NCI-H460 (cell line): Measurements from ENCODE around the gene TTC7B. TPM values are rescaled to one million over a fixed set of nuclear protein-coding genes. Genes with fewer than 3 reads are reported as not detected.
A peak's percentile ranks its signal among the peaks of the same experiment; 100 is the strongest.
"Not testable (repeated sequence)": the region's sequence is repeated elsewhere in the genome, so short reads cannot be mapped to it uniquely, and the experiment has no call there.

ENCODE experiments used
- DNase-seq: peaks from one replicate; pipeline ENCODE4 v3.0.0-alpha.2; 2016; ENCODE audit warnings: low read depth; ENCODE audit errors: extremely low read depth
- total RNA-seq: library from RNA; depleted of rRNA; stranded (reverse); fragments of >200 nt; shearing (Covaris generic); gene quantifications from 2 replicates; pipeline ENCODE4 v1.2.3, GENCODE V29; 2014

Gene TTC7B
- total RNA-seq, 1 experiment from 2014 or later: 40.9 TPM

- DNase-seq: no peak
Observed at GRCh38 chr14:90836692-90837063, 20.4 kb upstream of the TTC7B start.

DNA sequence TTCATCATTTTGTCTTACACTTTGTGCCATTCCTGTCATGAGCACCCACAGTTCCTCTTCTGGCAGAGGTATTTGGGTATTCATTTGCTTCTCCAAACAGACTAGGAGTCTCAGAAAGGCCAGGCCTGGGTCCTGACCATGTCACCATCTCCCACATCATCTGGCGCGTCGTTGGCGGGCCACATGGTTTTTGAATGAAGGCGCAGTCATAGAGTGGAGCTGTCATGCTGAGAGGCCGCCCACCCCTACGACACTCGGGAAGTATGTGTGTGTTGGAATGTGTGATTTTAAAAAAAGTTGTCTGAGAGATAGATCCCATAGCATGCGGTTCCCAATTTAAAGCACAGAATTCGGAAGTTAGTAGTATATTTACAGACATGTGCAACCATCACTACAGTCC, 15.6 kb upstream of the TTC7B start:
- no peak for DNase-seq

DNA sequence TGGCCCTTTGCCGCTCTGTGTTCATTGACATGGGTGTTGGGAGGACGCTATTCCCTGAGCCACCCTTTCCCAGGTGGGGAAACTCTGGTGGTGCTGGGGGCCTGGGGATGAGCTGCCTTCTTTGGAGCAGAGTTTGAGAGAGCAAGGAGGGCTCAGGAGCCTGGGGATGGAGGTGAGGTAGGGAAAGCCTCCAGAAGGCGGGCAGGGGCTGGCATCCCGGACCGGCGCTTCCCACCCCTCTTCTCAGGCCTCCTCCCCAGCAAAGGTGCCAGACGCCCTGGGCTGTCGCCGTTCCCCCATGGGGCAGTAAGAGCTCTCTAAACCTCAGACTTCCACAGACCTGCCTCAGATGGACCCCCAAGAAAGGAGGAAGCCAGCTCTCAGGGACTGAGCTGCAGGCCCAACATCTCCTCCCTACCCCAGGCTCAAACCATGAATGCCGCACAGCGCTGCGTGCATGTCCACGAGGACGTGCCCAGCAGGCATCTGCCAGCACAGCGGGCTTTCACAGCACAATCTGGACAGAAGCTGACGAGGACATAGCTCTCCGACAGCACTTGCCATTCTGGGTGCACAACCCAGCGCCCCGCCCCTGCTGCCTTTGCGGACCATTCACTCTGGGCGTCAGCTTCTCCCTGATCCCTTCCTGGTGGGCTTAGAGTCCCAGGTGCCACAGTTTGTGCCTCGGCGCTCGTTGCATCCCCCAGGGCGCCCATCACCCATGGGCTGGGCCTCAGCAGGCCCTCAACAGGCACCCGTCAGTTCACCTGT, 14.9 kb upstream of the TTC7B start:
- DNase-seq: no peak

DNA sequence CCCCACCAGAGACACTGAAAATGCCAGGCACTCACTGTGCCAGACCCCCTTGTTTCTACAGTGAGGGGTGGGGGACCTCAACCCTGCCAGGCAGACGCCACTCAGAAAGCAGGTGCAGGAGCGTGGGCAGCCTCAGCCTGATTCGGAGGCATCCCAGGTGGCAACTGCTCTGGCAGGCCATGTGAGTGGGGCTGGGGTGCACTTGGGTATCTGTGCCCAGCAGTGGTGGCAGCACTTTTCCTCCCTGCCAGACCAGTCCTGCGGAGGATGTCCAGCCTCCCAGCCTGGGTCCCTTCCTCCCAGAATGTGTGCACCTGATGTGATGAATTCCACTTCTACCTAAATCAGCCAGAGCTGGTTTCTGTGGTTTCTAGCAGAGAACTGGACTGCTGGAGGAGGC, 13.4 kb upstream of the TTC7B start:
- no peak for DNase-seq

DNA sequence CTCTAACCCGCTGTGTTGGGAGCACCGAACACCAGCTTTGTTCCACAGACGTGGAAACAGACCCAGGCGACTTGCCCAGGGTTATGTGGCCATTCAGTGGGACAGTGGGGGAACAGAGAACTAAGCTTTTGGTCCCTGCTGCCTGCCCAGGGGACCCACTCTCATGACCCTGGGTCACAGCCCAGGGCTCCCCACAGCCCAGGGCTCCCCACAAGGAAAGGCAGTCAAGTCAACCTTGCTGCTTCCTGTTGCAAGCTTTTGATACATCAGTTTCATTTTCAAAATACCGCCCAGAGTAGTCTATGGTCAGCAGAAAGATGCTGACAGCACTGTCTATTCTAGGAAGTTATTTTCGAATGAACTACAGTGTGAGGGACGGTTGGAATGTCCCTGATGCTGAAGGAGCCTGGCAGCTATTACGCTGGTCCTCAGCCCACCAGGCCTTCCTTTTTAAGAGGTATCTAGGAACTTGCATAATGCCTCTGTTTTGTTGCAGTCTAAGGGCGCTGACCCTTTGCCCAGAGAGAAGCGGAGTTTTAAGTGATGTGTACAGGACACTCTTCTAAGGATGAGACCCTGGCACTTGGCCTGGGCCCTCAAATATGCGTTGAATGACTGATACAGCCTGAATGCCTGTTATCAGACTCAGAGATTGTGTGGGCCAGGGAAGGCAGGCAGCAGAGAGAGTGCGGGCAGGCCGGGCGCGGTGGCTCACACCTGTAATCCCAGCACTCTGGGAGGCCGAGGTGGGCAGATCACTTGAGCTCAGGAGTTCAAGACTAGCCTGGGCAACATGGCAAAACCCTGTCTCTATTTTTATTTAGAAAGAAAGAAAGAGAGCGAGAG, 12.6 kb upstream of the TTC7B start:
- DNase-seq: no peak

- DNase-seq: peak; percentile 88
Observed at GRCh38 chr14:90827919-90828610, 11.8 kb upstream of the TTC7B start.

DNA sequence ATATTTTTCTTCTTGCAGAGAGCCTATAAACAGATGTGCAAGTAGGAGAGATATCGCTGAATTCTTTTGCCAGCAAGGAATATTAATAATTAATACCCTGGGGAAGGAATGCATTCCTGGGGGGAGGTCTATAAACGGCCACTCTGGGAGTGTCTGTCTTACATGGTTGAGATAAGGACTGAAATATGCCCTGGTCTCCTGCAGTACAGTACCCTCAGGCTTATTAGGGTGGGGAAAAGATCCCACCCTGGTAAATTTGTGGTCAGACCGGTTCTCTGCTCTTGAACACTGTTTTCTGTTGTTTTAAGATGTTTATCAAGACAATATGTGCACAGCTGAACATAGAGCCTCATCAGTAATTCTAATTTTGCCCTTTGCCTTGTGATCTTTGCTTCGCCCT, 7.3 kb upstream of the TTC7B start:
- not testable (repeated sequence) for DNase-seq

GRCh38 chr14:90820958-90821357, 4.7 kb upstream of the TTC7B start:
- DNase-seq: no peak

DNA sequence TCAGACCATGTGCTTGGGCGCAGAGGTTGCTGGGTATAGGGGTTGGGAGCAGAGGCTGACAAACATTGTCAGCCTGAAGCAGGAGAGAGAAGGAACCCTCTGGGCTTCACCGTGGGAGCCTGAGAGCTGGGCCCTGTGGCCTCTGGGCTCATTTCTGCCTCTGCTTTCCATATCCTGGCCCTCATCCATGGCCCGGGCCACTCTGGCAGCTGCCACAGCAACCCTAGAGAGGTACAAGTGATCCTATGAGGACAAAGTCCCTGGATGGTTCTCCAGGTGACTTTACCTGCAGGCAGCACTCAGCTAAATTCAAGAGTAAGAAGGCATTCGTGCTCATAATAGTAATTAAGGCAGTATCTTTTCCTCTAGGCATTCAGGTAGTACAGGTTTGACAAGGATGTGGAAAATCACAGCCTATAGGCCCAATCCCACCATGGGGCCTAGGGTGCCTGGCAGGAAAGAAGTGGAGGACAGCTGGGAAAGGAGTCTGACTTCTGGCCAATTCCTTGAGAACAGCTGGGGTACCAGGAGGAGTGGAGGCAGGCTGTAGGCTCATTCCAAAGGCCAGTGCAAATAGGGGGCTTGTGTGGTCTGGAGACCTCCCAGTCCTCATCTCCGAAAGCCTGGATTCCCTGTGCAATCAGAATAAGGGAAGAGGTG, 3.6 kb upstream of the TTC7B start:
- no peak for DNase-seq

DNA sequence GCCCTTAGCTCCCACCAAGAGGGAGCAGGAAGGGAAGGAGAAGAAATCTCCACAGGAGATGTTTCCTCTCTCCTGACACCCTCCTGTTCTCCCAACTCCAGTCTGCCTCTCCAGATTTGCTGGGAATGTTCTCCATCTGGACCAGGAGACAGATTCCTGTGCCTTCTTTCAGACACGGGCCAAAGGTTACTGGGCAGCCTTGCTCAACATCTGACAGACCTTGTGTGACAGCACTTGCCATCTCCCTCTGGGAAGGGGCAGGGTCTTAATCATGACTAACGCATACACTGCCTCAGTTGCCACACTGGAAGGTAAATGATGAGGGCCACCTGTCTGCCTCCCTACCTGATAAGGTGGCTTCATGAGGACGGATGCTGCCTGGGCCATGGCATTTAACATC, 2.5 kb upstream of the TTC7B start:
- no peak for DNase-seq

- no peak for DNase-seq
Observed at GRCh38 chr14:90816681-90817436, 629 bp upstream of the TTC7B start.

GRCh38 chr14:90815572-90815821, 733 bp downstream of the TTC7B start:
- no peak for DNase-seq

DNA sequence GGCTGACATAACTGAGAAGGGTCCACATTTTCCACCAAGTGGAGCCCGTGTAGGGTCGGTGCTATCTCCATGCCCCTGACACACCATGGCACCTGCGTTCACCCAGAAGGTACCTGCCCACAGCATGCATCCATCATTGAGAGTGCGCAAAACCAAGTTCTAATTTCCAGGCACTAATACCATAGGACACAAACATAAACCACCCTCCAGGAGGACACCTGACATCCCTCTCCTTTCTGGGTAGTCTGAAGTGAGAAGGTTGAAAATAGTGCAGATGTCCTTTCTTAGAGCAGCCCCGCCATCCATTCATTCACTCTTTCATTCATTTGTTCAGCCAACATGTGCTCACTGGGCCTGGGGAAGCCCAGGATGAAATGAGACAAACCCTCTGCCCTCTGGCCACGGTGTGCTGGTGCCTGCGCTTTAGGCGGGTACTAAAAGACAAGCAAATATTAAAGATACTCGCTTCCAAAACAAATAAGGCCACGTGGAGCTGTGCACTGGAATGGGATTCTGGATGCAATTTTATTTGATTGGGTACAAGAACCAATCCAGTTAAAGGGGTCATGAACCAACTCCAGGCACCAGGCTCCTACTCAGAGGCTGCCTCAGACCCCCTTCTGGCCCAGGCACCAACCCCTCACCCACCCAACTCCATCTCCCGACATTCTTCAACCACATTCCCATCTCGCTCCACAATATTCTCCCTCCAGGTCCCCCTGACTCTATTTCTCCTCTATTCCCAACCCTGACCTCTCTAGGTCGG, 1.2 kb downstream of the TTC7B start:
- no peak for DNase-seq

DNA sequence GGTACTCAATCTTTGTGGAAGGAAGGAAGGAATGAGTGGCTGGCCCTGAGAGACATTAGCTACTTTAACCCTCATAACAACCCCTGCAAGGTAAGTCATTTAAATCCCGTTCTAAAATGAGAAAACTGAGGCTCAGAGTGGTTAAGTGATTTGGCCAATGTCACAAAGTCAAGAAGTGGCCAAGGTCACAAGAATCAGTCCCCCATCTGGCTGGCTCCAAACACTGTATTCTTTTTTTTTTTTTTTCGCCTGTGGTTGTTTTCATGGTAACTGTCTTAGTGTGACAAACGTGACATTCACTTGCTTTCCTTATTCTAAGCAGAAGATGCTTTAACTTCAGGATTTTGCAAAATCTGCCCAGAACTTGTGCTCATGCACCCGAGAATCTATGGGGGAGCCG, 2.8 kb downstream of the TTC7B start:
- no peak for DNase-seq

- no peak for DNase-seq
Observed at GRCh38 chr14:90812109-90812508, 4.1 kb downstream of the TTC7B start.

GRCh38 chr14:90811641-90812040, 4.6 kb downstream of the TTC7B start:
- DNase-seq: no peak

- DNase-seq: no peak
Observed at GRCh38 chr14:90810806-90811205, 5.4 kb downstream of the TTC7B start.

DNA sequence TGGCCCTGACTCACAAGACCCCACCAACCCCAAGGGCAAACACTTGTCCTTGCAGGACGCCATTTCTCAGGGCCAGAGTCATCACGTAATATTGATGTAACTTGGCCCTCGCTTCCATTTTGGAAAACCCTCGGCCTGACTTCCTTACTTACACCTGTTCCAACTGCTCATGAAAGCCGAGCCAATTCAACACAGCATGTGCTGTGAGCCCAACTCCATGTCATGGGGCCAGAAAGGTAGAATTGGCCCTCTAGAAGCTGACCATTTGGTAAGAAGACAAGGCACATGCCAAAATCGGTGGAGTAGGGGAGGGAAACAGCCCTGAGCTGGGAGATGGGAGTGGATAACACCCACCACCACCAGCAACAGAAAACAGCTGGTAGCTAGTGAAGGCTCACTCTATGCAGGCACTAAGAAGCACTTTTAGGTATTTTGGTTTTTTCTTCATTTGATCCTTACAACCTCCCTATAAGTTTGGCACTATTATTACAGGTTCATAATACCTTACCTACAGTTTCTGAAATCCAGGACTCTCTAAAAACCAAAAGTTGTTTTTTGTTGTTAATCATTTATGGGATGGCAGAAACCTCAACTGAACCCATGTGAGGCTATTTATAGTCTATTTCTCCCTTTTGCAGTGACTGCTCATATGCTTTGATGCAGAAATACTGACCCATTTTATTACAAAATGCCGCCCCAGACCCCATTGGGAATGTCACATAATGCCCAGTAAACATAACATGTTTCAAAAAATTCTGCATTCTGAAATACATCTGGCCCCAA, 6.5 kb downstream of the TTC7B start:
- no peak for DNase-seq
